Measurements from ENCODE around the gene EHF.

EHF gene

GRCh38 chr11:34618406-34618805, 2.5 kb upstream of the EHF start:
- DNase-seq (ENCODE audit: low read depth), result no peak
- no peak overlapping the region for H3K4me3 ChIP-seq (ENCODE audit: low read depth, low read length)

GRCh38 chr11:34619062-34619516, 1.8 kb upstream of the EHF start:
- no peak for DNase-seq (ENCODE audit: low read depth)
- H3K4me3 ChIP-seq (ENCODE audit: low read depth, low read length), result no peak overlapping the region

- H3K4me3 ChIP-seq (ENCODE audit: low read depth, low read length), result no peak overlapping the region
These were observed 691 bp upstream of the EHF start for GRCh38 chr11:34620202-34620601.

GRCh38 chr11:34621876-34622275, 983 bp downstream of the EHF start:
- DNase-seq (ENCODE audit: low read depth), result no peak
- H3K4me3 ChIP-seq (ENCODE audit: low read depth, low read length), result no peak overlapping the region

More at GRCh38 chr11:34620202-34620601, 691 bp upstream of the EHF start:
- no peak for DNase-seq (ENCODE audit: low read depth)

- no peak for DNase-seq (ENCODE audit: low read depth)
- no peak overlapping the region for H3K4me3 ChIP-seq (ENCODE audit: low read depth, low read length)
These were observed 2.6 kb downstream of the EHF start for GRCh38 chr11:34623463-34623862.

GRCh38 chr11:34624069-34624468, 3.2 kb downstream of the EHF start:
- DNase-seq (ENCODE audit: low read depth), result no peak
- H3K4me3 ChIP-seq (ENCODE audit: low read depth, low read length), result no peak overlapping the region

GRCh38 chr11:34625576-34625975, 4.7 kb downstream of the EHF start:
- no peak for DNase-seq (ENCODE audit: low read depth)
- no peak overlapping the region for H3K4me3 ChIP-seq (ENCODE audit: low read depth, low read length)

- no peak for DNase-seq (ENCODE audit: low read depth)
- no peak overlapping the region for H3K4me3 ChIP-seq (ENCODE audit: low read depth, low read length)
These were observed 5.5 kb downstream of the EHF start for GRCh38 chr11:34626393-34626792.

GRCh38 chr11:34627197-34627596, 6.3 kb downstream of the EHF start:
- DNase-seq (ENCODE audit: low read depth), result no peak
- no peak overlapping the region for H3K4me3 ChIP-seq (ENCODE audit: low read depth, low read length)

- no peak overlapping the region for H3K4me3 ChIP-seq (ENCODE audit: low read depth, low read length)
- no peak for DNase-seq (ENCODE audit: low read depth)
These were observed 8.8 kb downstream of the EHF start for GRCh38 chr11:34629711-34630110.

GRCh38 chr11:34630544-34630943, 9.7 kb downstream of the EHF start:
- no peak for DNase-seq (ENCODE audit: low read depth)
- H3K4me3 ChIP-seq (ENCODE audit: low read depth, low read length), result no peak overlapping the region

- no peak overlapping the region for H3K4me3 ChIP-seq (ENCODE audit: low read depth, low read length)
- DNase-seq (ENCODE audit: low read depth), result no peak
These were observed 10.4 kb downstream of the EHF start for GRCh38 chr11:34631297-34631696.

GRCh38 chr11:34631737-34632104, 10.8 kb downstream of the EHF start:
- no peak for DNase-seq (ENCODE audit: low read depth)
- no peak overlapping the region for H3K4me3 ChIP-seq (ENCODE audit: low read depth, low read length)

GRCh38 chr11:34632105-34632791, 11.4 kb downstream of the EHF start:
- H3K4me3 ChIP-seq (ENCODE audit: low read depth, low read length), result no peak overlapping the region
- no peak for DNase-seq (ENCODE audit: low read depth)

- DNase-seq (ENCODE audit: low read depth), result no peak
- no peak overlapping the region for H3K4me3 ChIP-seq (ENCODE audit: low read depth, low read length)
These were observed 12.7 kb downstream of the EHF start for GRCh38 chr11:34633640-34633989.

- no peak for DNase-seq (ENCODE audit: low read depth)
- H3K4me3 ChIP-seq (ENCODE audit: low read depth, low read length), result no peak overlapping the region
These were observed 13.2 kb downstream of the EHF start for GRCh38 chr11:34633990-34634693.

GRCh38 chr11:34634694-34635062, 13.8 kb downstream of the EHF start:
- H3K4me3 ChIP-seq (ENCODE audit: low read depth, low read length), result no peak overlapping the region
- no peak for DNase-seq (ENCODE audit: low read depth)

- no peak for DNase-seq (ENCODE audit: low read depth)
- no peak overlapping the region for H3K4me3 ChIP-seq (ENCODE audit: low read depth, low read length)
These were observed 15.2 kb downstream of the EHF start for GRCh38 chr11:34636127-34636526.

GRCh38 chr11:34637303-34637702, 16.4 kb downstream of the EHF start:
- DNase-seq (ENCODE audit: low read depth), result no peak
- no peak overlapping the region for H3K4me3 ChIP-seq (ENCODE audit: low read depth, low read length)

GRCh38 chr11:34638897-34639296, 18.0 kb downstream of the EHF start:
- no peak for DNase-seq (ENCODE audit: low read depth)
- H3K4me3 ChIP-seq (ENCODE audit: low read depth, low read length), result no peak overlapping the region

GRCh38 chr11:34639545-34639944, 18.7 kb downstream of the EHF start:
- H3K4me3 ChIP-seq (ENCODE audit: low read depth, low read length), result no peak overlapping the region
- DNase-seq (ENCODE audit: low read depth), result no peak
